Measurements from ENCODE around the gene APOBEC2.

DNA sequence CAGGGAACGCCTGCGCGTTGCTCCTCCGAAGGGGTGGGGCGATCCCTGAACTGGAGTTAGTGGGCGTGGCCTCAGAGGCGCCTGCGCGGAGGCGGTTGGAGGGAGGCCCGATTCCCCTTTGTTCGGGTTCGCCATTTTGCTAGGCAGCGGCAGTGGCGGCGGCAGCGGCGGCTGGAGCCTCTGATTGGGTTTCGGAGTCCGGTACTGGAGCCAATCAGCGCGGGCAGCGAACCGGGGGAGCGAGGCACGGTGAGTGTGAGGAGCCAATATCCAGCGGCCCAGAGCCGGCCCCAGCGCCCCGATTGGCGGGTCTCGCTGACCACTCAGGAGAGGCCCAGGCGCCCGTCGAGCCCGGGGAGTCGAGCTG lies 19.8 kb downstream of the APOBEC2 start, which contains the start of gene NFYA:
- TF ChIP-seq POLR2A (IDR thresholded peaks at IDR 0.05; ENCODE audit: low read depth, low read length) (no peak), TAF1 (IDR thresholded peaks at IDR 0.05; ENCODE audit: borderline replicate concordance, low read depth, low read length) (peak; percentile 69; the same call in 1 of the 2 replicates)
